K562 (cell line): Measurements from ENCODE around the gene MARCHF9.

Experiments
- CTCF ChIP-seq, 3 experiments: IDR thresholded peaks in 2 of 3; conservative IDR thresholded peaks in 1 of 3; 2 replicates each; pipeline ENCODE4 v1.5.1; 2011 to 2012; ENCODE audit warnings: low read length in 3 of 3, mild to moderate bottlenecking in 3 of 3, control low read depth in 2 of 3, improper control_type of control experiment in 1 of 3, inconsistent platforms in 1 of 3, low read depth in 1 of 3, mixed read lengths in 1 of 3, moderate library complexity in 1 of 3; ENCODE audit not compliant: insufficient read depth in 2 of 3
- ELK1 ChIP-seq: sonication (generic); formaldehyde crosslinking; IDR thresholded peaks from 2 replicates; pipeline ENCODE4 v1.8.1; 2022; ENCODE audit warnings: missing genetic modification reagents
- HDAC3 ChIP-seq: fragments of 450-650 bp; IDR thresholded peaks from 2 replicates; pipeline ENCODE4 v1.6.1; 2018; ENCODE audit warnings: borderline replicate concordance, mild to moderate bottlenecking, moderate library complexity; ENCODE audit not compliant: partially characterized antibody
- JUN ChIP-seq, 2 experiments: sonication (generic) in 1 of 2; formaldehyde crosslinking in 1 of 2; IDR thresholded peaks; 2 replicates each; pipeline versions ENCODE4 v1.6.1 to v1.8.0; 2012 to 2022; ENCODE audit warnings: borderline replicate concordance in 2 of 2, mild to moderate bottlenecking in 2 of 2, improper control_type of control experiment in 1 of 2, low read depth in 1 of 2, low read length in 1 of 2, missing genetic modification reagents in 1 of 2
- ZNF384 ChIP-seq: IDR thresholded peaks from 2 replicates; pipeline ENCODE4 v1.6.1; 2012; ENCODE audit warnings: low read depth, low read length, improper control_type of control experiment
- ZNF717 ChIP-seq: fragments of 250-450 bp; sonication (Bioruptor Pico); IDR thresholded peaks from 2 replicates; pipeline ENCODE4 v1.5.0; 2021
- TF ChIP-seq, protein P1 (sequence below): fragments of 250-450 bp; sonication (Bioruptor Pico); IDR thresholded peaks from 2 replicates; pipeline ENCODE4 v1.8.0; 2022; ENCODE audit warnings: inconsistent platforms, mild to moderate bottlenecking, moderate library complexity, borderline replicate concordance
- TF ChIP-seq, protein P2 (sequence below): sonication (generic); formaldehyde crosslinking; IDR thresholded peaks from 2 replicates; pipeline ENCODE4 v1.9.0; 2022; ENCODE audit warnings: mild to moderate bottlenecking, missing genetic modification reagents

GRCh38 chr12:57713209-57713608 lies 41.7 kb upstream of the MARCHF9 start:
- TF ChIP-seq ZNF717 (CRISPR knock-in tag) (no peak), ZNF384 (no peak), CTCF (IDR thresholded peaks at IDR 0.05 in 2 of 3, conservative IDR thresholded peaks at IDR 0.05 in 1 of 3; ENCODE audit: insufficient read depth in 2 of 3, low read depth in 1 of 3, low read length in 3 of 3) (no peak), JUN (IDR thresholded peaks at IDR 0.05; ENCODE audit: borderline replicate concordance, low read depth, low read length) (no peak), JUN (CRISPR knock-in tag; IDR thresholded peaks at IDR 0.05; ENCODE audit: borderline replicate concordance) (no peak), HDAC3 (no peak), ELK1 (no peak)
- TF ChIP-seq, protein P1, sequence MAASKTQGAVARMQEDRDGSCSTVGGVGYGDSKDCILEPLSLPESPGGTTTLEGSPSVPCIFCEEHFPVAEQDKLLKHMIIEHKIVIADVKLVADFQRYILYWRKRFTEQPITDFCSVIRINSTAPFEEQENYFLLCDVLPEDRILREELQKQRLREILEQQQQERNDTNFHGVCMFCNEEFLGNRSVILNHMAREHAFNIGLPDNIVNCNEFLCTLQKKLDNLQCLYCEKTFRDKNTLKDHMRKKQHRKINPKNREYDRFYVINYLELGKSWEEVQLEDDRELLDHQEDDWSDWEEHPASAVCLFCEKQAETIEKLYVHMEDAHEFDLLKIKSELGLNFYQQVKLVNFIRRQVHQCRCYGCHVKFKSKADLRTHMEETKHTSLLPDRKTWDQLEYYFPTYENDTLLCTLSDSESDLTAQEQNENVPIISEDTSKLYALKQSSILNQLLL (CRISPR knock-in tag): no peak
- TF ChIP-seq, protein P2, sequence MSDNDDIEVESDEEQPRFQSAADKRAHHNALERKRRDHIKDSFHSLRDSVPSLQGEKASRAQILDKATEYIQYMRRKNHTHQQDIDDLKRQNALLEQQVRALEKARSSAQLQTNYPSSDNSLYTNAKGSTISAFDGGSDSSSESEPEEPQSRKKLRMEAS: no peak
